ENCODE results near the gene ZNF438.
"Not testable (repeated sequence)": the region's sequence is repeated elsewhere in the genome, so short reads cannot be mapped to it uniquely, and the experiment has no call there.

The ZNF438 gene

GRCh38 chr10:30811276-30812017, 220.2 kb downstream of the ZNF438 start:
- Histone ChIP-seq H3K4me3 (ENCODE audit: low read length) (no peak overlapping the region), H3K9me3 (ENCODE audit: control insufficient read depth, insufficient read depth, low read length) (no peaks in the 10 kb centered on the region), H3K36me3 (ENCODE audit: control insufficient read depth, insufficient read depth, low read length) (no peaks in the 10 kb centered on the region), H3K27ac (ENCODE audit: low read length) (no peak overlapping the region), H3K27me3 (ENCODE audit: control insufficient read depth, insufficient read depth, low read length) (no peaks in the 10 kb centered on the region), H3K4me1 (ENCODE audit: control insufficient read depth, insufficient read depth, low read length) (peaks cover 1% of the 10 kb centered on the region; the same call in 1 of the 2 replicates)
- DNase-seq (ENCODE audit: low read depth, low spot score) = no peak
- no CpG with 5 or more reads among the region's 16 CpGs for WGBS (ENCODE audit: insufficient coverage, insufficient read length)

GRCh38 chr10:30810416-30810815, 221.2 kb downstream of the ZNF438 start:
- WGBS (ENCODE audit: insufficient coverage, insufficient read length) = no CpG with 5 or more reads among the region's 5 CpGs
- Histone ChIP-seq H3K4me1 (ENCODE audit: control insufficient read depth, insufficient read depth, low read length) (peaks cover 1% of the 10 kb centered on the region; the same call in 1 of the 2 replicates), H3K4me3 (ENCODE audit: low read length) (no peak overlapping the region), H3K27ac (ENCODE audit: low read length) (no peak overlapping the region), H3K9me3 (ENCODE audit: control insufficient read depth, insufficient read depth, low read length) (no peaks in the 10 kb centered on the region), H3K27me3 (ENCODE audit: control insufficient read depth, insufficient read depth, low read length) (no peaks in the 10 kb centered on the region), H3K36me3 (ENCODE audit: control insufficient read depth, insufficient read depth, low read length) (no peaks in the 10 kb centered on the region)
- DNase-seq (ENCODE audit: low read depth, low spot score) = no peak

GRCh38 chr10:30806850-30807249, 224.8 kb downstream of the ZNF438 start:
- Histone ChIP-seq H3K27ac (ENCODE audit: low read length) (no peak overlapping the region), H3K4me3 (ENCODE audit: low read length) (no peak overlapping the region), H3K27me3 (ENCODE audit: control insufficient read depth, insufficient read depth, low read length) (no peaks in the 10 kb centered on the region), H3K9me3 (ENCODE audit: control insufficient read depth, insufficient read depth, low read length) (no peaks in the 10 kb centered on the region), H3K36me3 (ENCODE audit: control insufficient read depth, insufficient read depth, low read length) (no peaks in the 10 kb centered on the region), H3K4me1 (ENCODE audit: control insufficient read depth, insufficient read depth, low read length) (peaks cover 1% of the 10 kb centered on the region; the same call in 1 of the 2 replicates)
- no CpG with 5 or more reads among the region's 2 CpGs for WGBS (ENCODE audit: insufficient coverage, insufficient read length)
- DNase-seq (ENCODE audit: low read depth, low spot score) = no peak

- Histone ChIP-seq H3K27ac (ENCODE audit: low read length) (no peak overlapping the region), H3K27me3 (ENCODE audit: control insufficient read depth, insufficient read depth, low read length) (no peaks in the 10 kb centered on the region)
- no CpG with 5 or more reads among the region's 9 CpGs for WGBS (ENCODE audit: insufficient coverage, insufficient read length)
These were observed 226.6 kb downstream of the ZNF438 start for GRCh38 chr10:30805061-30805460.

GRCh38 chr10:30804478-30805055, 227.1 kb downstream of the ZNF438 start:
- no peaks in the 10 kb centered on the region for H3K36me3 ChIP-seq (ENCODE audit: control insufficient read depth, insufficient read depth, low read length)
- no peaks in the 10 kb centered on the region for H3K4me1 ChIP-seq (ENCODE audit: control insufficient read depth, insufficient read depth, low read length)
- H3K4me3 ChIP-seq (ENCODE audit: low read length) = no peak overlapping the region
- H3K27me3 ChIP-seq (ENCODE audit: control insufficient read depth, insufficient read depth, low read length) = no peaks in the 10 kb centered on the region
- no CpG with 5 or more reads among the region's 7 CpGs for WGBS (ENCODE audit: insufficient coverage, insufficient read length)
- no peaks in the 10 kb centered on the region for H3K9me3 ChIP-seq (ENCODE audit: control insufficient read depth, insufficient read depth, low read length)
- no peak overlapping the region for H3K27ac ChIP-seq (ENCODE audit: low read length)
- DNase-seq (ENCODE audit: low read depth, low spot score) = no peak

More at GRCh38 chr10:30805061-30805460, 226.6 kb downstream of the ZNF438 start:
- no peaks in the 10 kb centered on the region for H3K4me1 ChIP-seq (ENCODE audit: control insufficient read depth, insufficient read depth, low read length)
- no peak for DNase-seq (ENCODE audit: low read depth, low spot score)
- no peaks in the 10 kb centered on the region for H3K9me3 ChIP-seq (ENCODE audit: control insufficient read depth, insufficient read depth, low read length)
- no peak overlapping the region for H3K4me3 ChIP-seq (ENCODE audit: low read length)
- H3K36me3 ChIP-seq (ENCODE audit: control insufficient read depth, insufficient read depth, low read length) = no peaks in the 10 kb centered on the region

GRCh38 chr10:30803892-30804322, 227.8 kb downstream of the ZNF438 start:
- no peak for DNase-seq (ENCODE audit: low read depth, low spot score)

GRCh38 chr10:30803058-30803457, 228.6 kb downstream of the ZNF438 start:
- WGBS (ENCODE audit: insufficient coverage, insufficient read length) = no CpG with 5 or more reads among the region's 3 CpGs
- no peak overlapping the region for H3K27ac ChIP-seq (ENCODE audit: low read length)
- no peaks in the 10 kb centered on the region for H3K9me3 ChIP-seq (ENCODE audit: control insufficient read depth, insufficient read depth, low read length)
- H3K36me3 ChIP-seq (ENCODE audit: control insufficient read depth, insufficient read depth, low read length) = no peaks in the 10 kb centered on the region
- no peaks in the 10 kb centered on the region for H3K4me1 ChIP-seq (ENCODE audit: control insufficient read depth, insufficient read depth, low read length)
- DNase-seq (ENCODE audit: low read depth, low spot score) = no peak
- H3K27me3 ChIP-seq (ENCODE audit: control insufficient read depth, insufficient read depth, low read length) = no peaks in the 10 kb centered on the region
- H3K4me3 ChIP-seq (ENCODE audit: low read length) = no peak overlapping the region

More at GRCh38 chr10:30803892-30804322, 227.8 kb downstream of the ZNF438 start:
- H3K9me3 ChIP-seq (ENCODE audit: control insufficient read depth, insufficient read depth, low read length) = no peaks in the 10 kb centered on the region
- no peaks in the 10 kb centered on the region for H3K36me3 ChIP-seq (ENCODE audit: control insufficient read depth, insufficient read depth, low read length)
- no peaks in the 10 kb centered on the region for H3K27me3 ChIP-seq (ENCODE audit: control insufficient read depth, insufficient read depth, low read length)
- WGBS (ENCODE audit: insufficient coverage, insufficient read length) = no CpG with 5 or more reads among the region's 5 CpGs
- H3K4me3 ChIP-seq (ENCODE audit: low read length) = no peak overlapping the region
- no peaks in the 10 kb centered on the region for H3K4me1 ChIP-seq (ENCODE audit: control insufficient read depth, insufficient read depth, low read length)
- no peak overlapping the region for H3K27ac ChIP-seq (ENCODE audit: low read length)

GRCh38 chr10:30800368-30800767, 231.3 kb downstream of the ZNF438 start:
- no peaks in the 10 kb centered on the region for H3K36me3 ChIP-seq (ENCODE audit: control insufficient read depth, insufficient read depth, low read length)

GRCh38 chr10:30798646-30799185, 232.9 kb downstream of the ZNF438 start:
- WGBS (ENCODE audit: insufficient coverage, insufficient read length) = no CpG with 5 or more reads among the region's 14 CpGs
- no peaks in the 10 kb centered on the region for H3K27me3 ChIP-seq (ENCODE audit: control insufficient read depth, insufficient read depth, low read length)
- H3K4me1 ChIP-seq (ENCODE audit: control insufficient read depth, insufficient read depth, low read length) = no peaks in the 10 kb centered on the region
- no peaks in the 10 kb centered on the region for H3K36me3 ChIP-seq (ENCODE audit: control insufficient read depth, insufficient read depth, low read length)
- H3K4me3 ChIP-seq (ENCODE audit: low read length) = no peak overlapping the region
- no peaks in the 10 kb centered on the region for H3K9me3 ChIP-seq (ENCODE audit: control insufficient read depth, insufficient read depth, low read length)
- DNase-seq (ENCODE audit: low read depth, low spot score) = no peak
- no peak overlapping the region for H3K27ac ChIP-seq (ENCODE audit: low read length)

More at GRCh38 chr10:30800368-30800767, 231.3 kb downstream of the ZNF438 start:
- H3K4me1 ChIP-seq (ENCODE audit: control insufficient read depth, insufficient read depth, low read length) = no peaks in the 10 kb centered on the region
- H3K27me3 ChIP-seq (ENCODE audit: control insufficient read depth, insufficient read depth, low read length) = no peaks in the 10 kb centered on the region
- no peak overlapping the region for H3K4me3 ChIP-seq (ENCODE audit: low read length)
- no peak overlapping the region for H3K27ac ChIP-seq (ENCODE audit: low read length)
- DNase-seq (ENCODE audit: low read depth, low spot score) = no peak
- no CpG with 5 or more reads among the region's 2 CpGs for WGBS (ENCODE audit: insufficient coverage, insufficient read length)
- no peaks in the 10 kb centered on the region for H3K9me3 ChIP-seq (ENCODE audit: control insufficient read depth, insufficient read depth, low read length)

- H3K4me1 ChIP-seq (ENCODE audit: control insufficient read depth, insufficient read depth, low read length); H3K27me3 ChIP-seq (ENCODE audit: control insufficient read depth, insufficient read depth, low read length); H3K4me3 ChIP-seq (ENCODE audit: low read length); DNase-seq (ENCODE audit: low read depth, low spot score); H3K36me3 ChIP-seq (ENCODE audit: control insufficient read depth, insufficient read depth, low read length); H3K9me3 ChIP-seq (ENCODE audit: control insufficient read depth, insufficient read depth, low read length); H3K27ac ChIP-seq (ENCODE audit: low read length): not testable (repeated sequence)
- WGBS (ENCODE audit: insufficient coverage, insufficient read length) = no CpG with 5 or more reads among the region's 4 CpGs
These were observed 236.6 kb downstream of the ZNF438 start for GRCh38 chr10:30795024-30795423.

Data from iPS DF 6.9 (cell line).